A673 (cell line): ENCODE results near the gene LRRK1. TPM values are rescaled to one million over a fixed set of nuclear protein-coding genes. Genes with fewer than 3 reads are reported as not detected.

ENCODE experiments used
- BruUV-seq: library from RNA; stranded (reverse); fragments of 400-500 nt; replicated peaks from 2 replicates; lab custom pipeline; 2021; lab: Mats Ljungman, UMichigan
- CTCF ChIA-PET: fragments of 300-600 bp; sonication (Branson Sonifier 250); formaldehyde crosslinking; loops from one replicate; lab custom pipeline; 2022; ENCODE audit warnings: antibody characterized with exemption; lab: Charles Lee
- POLR2A ChIA-PET: fragments of 300-600 bp; sonication (Branson Sonifier 250); formaldehyde crosslinking; loops from one replicate; lab custom pipeline; 2022; ENCODE audit warnings: antibody characterized with exemption; ENCODE audit not compliant: low non-redundant PET; lab: Charles Lee
- DNase-seq: peaks from one replicate; pipeline ENCODE4 v3.0.0-alpha.2; 2015; ENCODE audit warnings: low spot score
- H3K27ac ChIP-seq: fragments of 200-600 bp; sonication (generic); 2 replicates; pipeline ENCODE4 v1.5.1; 2016; ENCODE audit warnings: mixed run types, low read depth, mild to moderate bottlenecking, mixed read lengths, antibody characterized with exemption, low read length; ENCODE audit not compliant: poor library complexity, severe bottlenecking
- H3K27me3 ChIP-seq: fragments of 200-600 bp; sonication (generic); replicated peaks from 2 replicates; pipeline ENCODE4 v1.6.1; 2017; ENCODE audit warnings: mixed run types, low read depth, mild to moderate bottlenecking, mixed read lengths, antibody characterized with exemption, low read length; ENCODE audit not compliant: insufficient read depth, poor library complexity
- H3K36me3 ChIP-seq: fragments of 200-600 bp; sonication (generic); 2 replicates; pipeline ENCODE4 v1.6.1; 2016; ENCODE audit warnings: mixed run types, mild to moderate bottlenecking, mixed read lengths, antibody characterized with exemption, low read length; ENCODE audit not compliant: insufficient read depth, poor library complexity, severe bottlenecking
- H3K4me1 ChIP-seq: fragments of 200-600 bp; sonication (generic); 2 replicates; pipeline ENCODE4 v1.6.1; 2017; ENCODE audit warnings: mixed run types, mild to moderate bottlenecking, mixed read lengths, antibody characterized with exemption, low read length; ENCODE audit not compliant: insufficient read depth, poor library complexity, severe bottlenecking
- H3K4me3 ChIP-seq: fragments of 200-600 bp; sonication (generic); 2 replicates; pipeline ENCODE4 v1.5.1; 2016; ENCODE audit warnings: low read depth, mixed run types, mild to moderate bottlenecking, mixed read lengths, low read length; ENCODE audit not compliant: poor library complexity, severe bottlenecking
- H3K9me3 ChIP-seq: fragments of 200-600 bp; sonication (generic); 2 replicates; pipeline ENCODE4 v1.6.1; 2016; ENCODE audit warnings: mixed run types, low read depth, mild to moderate bottlenecking, mixed read lengths, antibody characterized with exemption, low read length; ENCODE audit not compliant: poor library complexity, severe bottlenecking
- EZH2 ChIP-seq: fragments of 200-600 bp; sonication (generic); IDR thresholded peaks from 2 replicates; pipeline ENCODE4 v1.6.1; 2017; ENCODE audit warnings: borderline replicate concordance, low read depth, mild to moderate bottlenecking, mixed read lengths, antibody characterized with exemption, low read length; ENCODE audit not compliant: poor library complexity, severe bottlenecking
- intact Hi-C: fragments of 100-400 bp; cut with micrococcal nuclease; formaldehyde crosslinking; loops from one replicate; pipeline ENCODE4 v1.10.0; 2022; ENCODE audit not compliant: unreplicated experiment
- total RNA-seq: library from RNA; stranded (reverse); gene quantifications from 2 replicates; pipeline ENCODE4 v1.2.3, GENCODE V29; 2021
- TF ChIP-seq, protein P1 (sequence below): fragments of 300-800, 200-600 bp; sonication (generic); conservative IDR thresholded peaks from 2 replicates; pipeline ENCODE4 v1.5.1; 2017; ENCODE audit warnings: low read depth, mild to moderate bottlenecking, antibody characterized with exemption, low read length, moderate library complexity, mixed read lengths

The LRRK1 gene
- total RNA-seq, 1 experiment from 2014 or later = 7.7 TPM

DNA sequence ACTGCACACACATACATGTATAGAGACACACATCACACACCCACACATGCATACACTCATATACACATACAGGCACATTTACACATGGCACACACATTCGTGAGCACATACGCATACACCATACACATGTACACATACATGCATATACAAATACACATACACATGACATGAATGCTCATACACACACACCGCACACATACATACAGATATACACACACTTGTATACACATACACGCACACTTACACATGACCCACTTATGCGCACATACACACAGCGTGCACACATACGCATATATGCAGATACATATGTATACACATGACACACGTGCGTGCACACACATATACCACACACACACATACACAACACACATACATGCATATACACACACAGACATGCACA lies 162.7 kb downstream of the LRRK1 start:
- intact Hi-C loops = no loop called here
- CTCF ChIA-PET = no interaction called here
- H3K4me3 ChIP-seq = no peak overlapping the region
- BruUV-seq = no TSS peak
- no peaks in the 10 kb centered on the region for H3K9me3 ChIP-seq
- DNase-seq = no peak
- no peak for TF ChIP-seq EZH2
- TF ChIP-seq, protein P1, sequence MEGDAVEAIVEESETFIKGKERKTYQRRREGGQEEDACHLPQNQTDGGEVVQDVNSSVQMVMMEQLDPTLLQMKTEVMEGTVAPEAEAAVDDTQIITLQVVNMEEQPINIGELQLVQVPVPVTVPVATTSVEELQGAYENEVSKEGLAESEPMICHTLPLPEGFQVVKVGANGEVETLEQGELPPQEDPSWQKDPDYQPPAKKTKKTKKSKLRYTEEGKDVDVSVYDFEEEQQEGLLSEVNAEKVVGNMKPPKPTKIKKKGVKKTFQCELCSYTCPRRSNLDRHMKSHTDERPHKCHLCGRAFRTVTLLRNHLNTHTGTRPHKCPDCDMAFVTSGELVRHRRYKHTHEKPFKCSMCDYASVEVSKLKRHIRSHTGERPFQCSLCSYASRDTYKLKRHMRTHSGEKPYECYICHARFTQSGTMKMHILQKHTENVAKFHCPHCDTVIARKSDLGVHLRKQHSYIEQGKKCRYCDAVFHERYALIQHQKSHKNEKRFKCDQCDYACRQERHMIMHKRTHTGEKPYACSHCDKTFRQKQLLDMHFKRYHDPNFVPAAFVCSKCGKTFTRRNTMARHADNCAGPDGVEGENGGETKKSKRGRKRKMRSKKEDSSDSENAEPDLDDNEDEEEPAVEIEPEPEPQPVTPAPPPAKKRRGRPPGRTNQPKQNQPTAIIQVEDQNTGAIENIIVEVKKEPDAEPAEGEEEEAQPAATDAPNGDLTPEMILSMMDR = no peak
- no peaks in the 10 kb centered on the region for H3K4me1 ChIP-seq
- no peaks in the 10 kb centered on the region for H3K36me3 ChIP-seq
- no peak overlapping the region for H3K27ac ChIP-seq
- POLR2A ChIA-PET = no interaction called here
- no peaks in the 10 kb centered on the region for H3K27me3 ChIP-seq

DNA sequence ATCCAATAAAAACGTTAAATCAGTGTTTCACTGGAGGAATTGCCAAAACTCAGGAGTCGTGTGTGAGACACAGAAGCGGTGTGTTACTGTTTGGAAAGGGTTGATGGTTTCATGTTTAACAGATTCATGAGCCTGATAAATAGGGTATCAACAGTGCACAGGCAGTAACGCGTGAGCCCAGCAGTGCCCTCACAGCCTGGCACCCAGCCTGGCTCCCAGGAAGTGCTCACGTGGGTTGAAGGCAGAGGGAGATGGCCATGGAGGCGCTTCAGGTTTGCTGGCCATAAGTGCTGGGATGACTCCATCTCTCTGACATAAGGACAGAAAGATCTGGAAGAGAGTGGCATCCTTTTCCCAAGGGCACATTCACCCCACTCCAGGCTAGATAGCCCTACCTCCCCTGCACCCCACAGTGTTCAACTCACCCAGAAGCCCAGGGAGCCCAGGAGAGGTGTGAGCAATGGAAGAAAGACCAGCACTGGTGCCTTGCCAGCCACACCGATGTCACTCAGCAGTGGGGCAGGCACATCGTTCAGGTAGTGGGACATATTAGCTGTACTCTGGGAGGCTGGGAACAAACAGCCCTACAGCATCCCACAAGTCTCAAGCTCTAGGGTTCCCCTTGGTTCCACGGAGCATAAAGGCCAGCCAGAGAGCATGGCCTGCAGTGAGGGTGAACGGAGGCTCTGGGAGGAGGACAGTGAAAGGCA lies 164.3 kb downstream of the LRRK1 start:
- CTCF ChIA-PET = no interaction called here
- TF ChIP-seq EZH2 = no peak
- TF ChIP-seq, protein P1 = no peak
- Histone ChIP-seq H3K27ac (no peak overlapping the region), H3K27me3 (no peaks in the 10 kb centered on the region), H3K4me1 (no peaks in the 10 kb centered on the region), H3K36me3 (no peaks in the 10 kb centered on the region), H3K4me3 (no peak overlapping the region), H3K9me3 (no peaks in the 10 kb centered on the region)
- POLR2A ChIA-PET = no interaction called here
- DNase-seq = no peak
- intact Hi-C loops = no loop called here
- BruUV-seq = no TSS peak

- intact Hi-C loops = loop anchor here (5.0 kb wide), 2 partner anchors 52 to 68 kb away; no protein-coding TSS in a partner anchor
Measured at GRCh38 chr15:101084801-101085200, 165.6 kb downstream of the LRRK1 start.

More at GRCh38 chr15:101084801-101085200, 165.6 kb downstream of the LRRK1 start:
- no peak for TF ChIP-seq EZH2
- TF ChIP-seq, protein P1 = no peak
- Histone ChIP-seq H3K27me3 (no peaks in the 10 kb centered on the region), H3K36me3 (no peaks in the 10 kb centered on the region), H3K4me3 (no peak overlapping the region), H3K9me3 (no peaks in the 10 kb centered on the region), H3K27ac (no peak overlapping the region), H3K4me1 (no peaks in the 10 kb centered on the region)
- no peak for DNase-seq
- ChIA-PET CTCF (no interaction called here), POLR2A (no interaction called here)
- no TSS peak for BruUV-seq
